Panc1 (cell line): Measurements from ENCODE around the gene OAS3. TPM values are rescaled to one million over a fixed set of nuclear protein-coding genes. Genes with fewer than 3 reads are reported as not detected.

ENCODE experiments used
- ATAC-seq: fragments of 200-7000 bp; cut with Tn5 transposase; 2 replicates; pipeline ENCODE4 v1.9.1; 2020; ENCODE audit warnings: mild to moderate bottlenecking, moderate library complexity
- BruUV-seq: library from RNA; stranded (reverse); fragments of 400-500 nt; replicated peaks from 2 replicates; lab custom pipeline; 2021; lab: Mats Ljungman, UMichigan
- CTCF ChIA-PET: fragments of 300-600 bp; sonication (Branson Sonifier 250); formaldehyde crosslinking; loops from one replicate; lab custom pipeline; 2022; ENCODE audit warnings: antibody characterized with exemption; lab: Charles Lee
- POLR2A ChIA-PET: fragments of 300-600 bp; sonication (Branson Sonifier 250); formaldehyde crosslinking; loops from one replicate; lab custom pipeline; 2022; ENCODE audit warnings: antibody characterized with exemption; lab: Charles Lee
- DNase-seq: peaks from one replicate; pipeline ENCODE4 v3.0.0-alpha.2; 2010; ENCODE audit warnings: low read depth, low spot score
- H3K27ac ChIP-seq: 2 replicates; pipeline ENCODE4 v1.5.1; 2011; ENCODE audit warnings: mild to moderate bottlenecking, low read length, inconsistent platforms
- H3K27me3 ChIP-seq: fragments of 200-500 bp; sonication (Bioruptor generic); 2 replicates; pipeline ENCODE4 v1.6.0; 2014; ENCODE audit warnings: low read length, inconsistent platforms; ENCODE audit not compliant: control insufficient read depth, insufficient read depth
- H3K36me3 ChIP-seq: fragments of 200-500 bp; sonication (Bioruptor generic); 2 replicates; pipeline ENCODE4 v1.5.1; 2014; ENCODE audit warnings: inconsistent platforms, mild to moderate bottlenecking, low read length, moderate library complexity; ENCODE audit not compliant: control insufficient read depth, insufficient read depth
- H3K4me1 ChIP-seq: 2 replicates; pipeline ENCODE4 v1.5.1; 2011; ENCODE audit warnings: inconsistent platforms, mild to moderate bottlenecking, low read length, moderate library complexity; ENCODE audit not compliant: control insufficient read depth, insufficient read depth
- H3K4me3 ChIP-seq, 2 experiments: 2 replicates each; pipeline ENCODE4 v1.5.1; 2011 to 2012; ENCODE audit warnings: low read depth in 2 of 2, low read length in 2 of 2, mild to moderate bottlenecking in 2 of 2, inconsistent platforms in 1 of 2, moderate library complexity in 1 of 2
- H3K9me3 ChIP-seq: fragments of 200-500 bp; sonication (Bioruptor generic); 2 replicates; pipeline ENCODE4 v1.5.1; 2014; ENCODE audit warnings: low read depth, mild to moderate bottlenecking, inconsistent platforms, low read length, moderate library complexity; ENCODE audit not compliant: control insufficient read depth, insufficient read depth
- POLR2AphosphoS5 ChIP-seq: IDR thresholded peaks from 2 replicates; pipeline ENCODE4 v1.6.1; 2012; ENCODE audit warnings: mild to moderate bottlenecking, low read depth, low read length, moderate library complexity
- SIN3A ChIP-seq: IDR thresholded peaks from 2 replicates; pipeline ENCODE4 v1.6.1; 2012; ENCODE audit warnings: low read depth, mild to moderate bottlenecking, low read length, moderate library complexity, borderline replicate concordance; ENCODE audit not compliant: insufficient read depth
- TCF7L2 ChIP-seq: IDR thresholded peaks from 2 replicates; pipeline ENCODE4 v1.6.1; 2011; ENCODE audit warnings: mild to moderate bottlenecking, low read depth, low read length, inconsistent platforms
- in situ Hi-C: cut with HindIII; loops from 2 replicates; pipeline ENCODE4 v1.10.0; 2016; ENCODE audit warnings: low sequenced_read_pairs, low pct_unique_long_range_greater_than_20kb
- intact Hi-C: fragments of 100-400 bp; cut with micrococcal nuclease; formaldehyde crosslinking; loops from one replicate; pipeline ENCODE4 v1.10.0; 2022; ENCODE audit not compliant: unreplicated experiment
- total RNA-seq: library from RNA; stranded (reverse); gene quantifications from one replicate; pipeline ENCODE4 v1.2.1, GENCODE V29; 2021; ENCODE audit not compliant: unreplicated experiment
- TF ChIP-seq, protein P1 (sequence below): fragments of 450-650 bp; IDR thresholded peaks from 2 replicates; pipeline ENCODE4 v1.5.1; 2017; ENCODE audit warnings: mild to moderate bottlenecking
- TF ChIP-seq, protein P2 (sequence below), 2 experiments: IDR thresholded peaks; 2 replicates each; pipeline ENCODE4 v1.6.1; 2011 to 2012; ENCODE audit warnings: low read depth in 2 of 2, control low read depth in 1 of 2, low read length in 1 of 2, mild to moderate bottlenecking in 1 of 2, moderate library complexity in 1 of 2; ENCODE audit not compliant: insufficient read depth in 1 of 2

The OAS3 gene
- total RNA-seq, 1 experiment from 2014 or later: 33.3 TPM

DNA sequence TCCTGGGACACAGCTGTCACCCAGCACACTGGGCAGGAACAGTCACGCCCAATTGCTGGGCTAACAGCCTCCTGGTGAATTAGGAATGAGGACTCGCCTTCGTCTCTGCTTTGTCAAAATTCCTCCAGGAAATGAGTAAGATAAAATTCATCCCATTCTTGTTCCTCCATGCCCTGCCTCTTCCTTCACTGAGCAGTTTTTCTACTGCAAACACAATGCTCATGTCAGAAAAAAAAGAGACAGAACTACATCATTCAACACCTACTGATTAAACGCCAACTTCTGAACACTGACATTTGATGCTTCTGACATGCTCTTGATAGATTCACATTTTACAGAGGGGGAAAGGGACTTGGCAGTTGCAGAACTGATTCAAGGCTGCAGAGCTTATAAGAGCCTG lies 80.8 kb downstream of the OAS3 start:
- no peaks in the 10 kb centered on the region for H3K9me3 ChIP-seq
- no peak overlapping the region for H3K4me3 ChIP-seq
- peaks cover 14% of the 10 kb centered on the region for H3K27me3 ChIP-seq
- ATAC-seq (no peak), DNase-seq (no peak)
- BruUV-seq: no TSS peak
- intact Hi-C loops (no loop called here), in situ Hi-C loops (no loop called here)
- TF ChIP-seq SIN3A (no peak), TCF7L2 (no peak), POLR2AphosphoS5 (no peak)
- TF ChIP-seq, protein P1, sequence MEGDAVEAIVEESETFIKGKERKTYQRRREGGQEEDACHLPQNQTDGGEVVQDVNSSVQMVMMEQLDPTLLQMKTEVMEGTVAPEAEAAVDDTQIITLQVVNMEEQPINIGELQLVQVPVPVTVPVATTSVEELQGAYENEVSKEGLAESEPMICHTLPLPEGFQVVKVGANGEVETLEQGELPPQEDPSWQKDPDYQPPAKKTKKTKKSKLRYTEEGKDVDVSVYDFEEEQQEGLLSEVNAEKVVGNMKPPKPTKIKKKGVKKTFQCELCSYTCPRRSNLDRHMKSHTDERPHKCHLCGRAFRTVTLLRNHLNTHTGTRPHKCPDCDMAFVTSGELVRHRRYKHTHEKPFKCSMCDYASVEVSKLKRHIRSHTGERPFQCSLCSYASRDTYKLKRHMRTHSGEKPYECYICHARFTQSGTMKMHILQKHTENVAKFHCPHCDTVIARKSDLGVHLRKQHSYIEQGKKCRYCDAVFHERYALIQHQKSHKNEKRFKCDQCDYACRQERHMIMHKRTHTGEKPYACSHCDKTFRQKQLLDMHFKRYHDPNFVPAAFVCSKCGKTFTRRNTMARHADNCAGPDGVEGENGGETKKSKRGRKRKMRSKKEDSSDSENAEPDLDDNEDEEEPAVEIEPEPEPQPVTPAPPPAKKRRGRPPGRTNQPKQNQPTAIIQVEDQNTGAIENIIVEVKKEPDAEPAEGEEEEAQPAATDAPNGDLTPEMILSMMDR: no peak
- TF ChIP-seq, protein P2, sequence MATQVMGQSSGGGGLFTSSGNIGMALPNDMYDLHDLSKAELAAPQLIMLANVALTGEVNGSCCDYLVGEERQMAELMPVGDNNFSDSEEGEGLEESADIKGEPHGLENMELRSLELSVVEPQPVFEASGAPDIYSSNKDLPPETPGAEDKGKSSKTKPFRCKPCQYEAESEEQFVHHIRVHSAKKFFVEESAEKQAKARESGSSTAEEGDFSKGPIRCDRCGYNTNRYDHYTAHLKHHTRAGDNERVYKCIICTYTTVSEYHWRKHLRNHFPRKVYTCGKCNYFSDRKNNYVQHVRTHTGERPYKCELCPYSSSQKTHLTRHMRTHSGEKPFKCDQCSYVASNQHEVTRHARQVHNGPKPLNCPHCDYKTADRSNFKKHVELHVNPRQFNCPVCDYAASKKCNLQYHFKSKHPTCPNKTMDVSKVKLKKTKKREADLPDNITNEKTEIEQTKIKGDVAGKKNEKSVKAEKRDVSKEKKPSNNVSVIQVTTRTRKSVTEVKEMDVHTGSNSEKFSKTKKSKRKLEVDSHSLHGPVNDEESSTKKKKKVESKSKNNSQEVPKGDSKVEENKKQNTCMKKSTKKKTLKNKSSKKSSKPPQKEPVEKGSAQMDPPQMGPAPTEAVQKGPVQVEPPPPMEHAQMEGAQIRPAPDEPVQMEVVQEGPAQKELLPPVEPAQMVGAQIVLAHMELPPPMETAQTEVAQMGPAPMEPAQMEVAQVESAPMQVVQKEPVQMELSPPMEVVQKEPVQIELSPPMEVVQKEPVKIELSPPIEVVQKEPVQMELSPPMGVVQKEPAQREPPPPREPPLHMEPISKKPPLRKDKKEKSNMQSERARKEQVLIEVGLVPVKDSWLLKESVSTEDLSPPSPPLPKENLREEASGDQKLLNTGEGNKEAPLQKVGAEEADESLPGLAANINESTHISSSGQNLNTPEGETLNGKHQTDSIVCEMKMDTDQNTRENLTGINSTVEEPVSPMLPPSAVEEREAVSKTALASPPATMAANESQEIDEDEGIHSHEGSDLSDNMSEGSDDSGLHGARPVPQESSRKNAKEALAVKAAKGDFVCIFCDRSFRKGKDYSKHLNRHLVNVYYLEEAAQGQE (IDR thresholded peaks at IDR 0.05; ENCODE audit: insufficient read depth in 1 of 2, low read depth in 2 of 2, low read length in 1 of 2): no peak
- POLR2A ChIA-PET: no interaction called here
- H3K27ac ChIP-seq: no peak overlapping the region
- no peaks in the 10 kb centered on the region for H3K4me1 ChIP-seq
- CTCF ChIA-PET: no interaction called here
- H3K36me3 ChIP-seq: no peaks in the 10 kb centered on the region

DNA sequence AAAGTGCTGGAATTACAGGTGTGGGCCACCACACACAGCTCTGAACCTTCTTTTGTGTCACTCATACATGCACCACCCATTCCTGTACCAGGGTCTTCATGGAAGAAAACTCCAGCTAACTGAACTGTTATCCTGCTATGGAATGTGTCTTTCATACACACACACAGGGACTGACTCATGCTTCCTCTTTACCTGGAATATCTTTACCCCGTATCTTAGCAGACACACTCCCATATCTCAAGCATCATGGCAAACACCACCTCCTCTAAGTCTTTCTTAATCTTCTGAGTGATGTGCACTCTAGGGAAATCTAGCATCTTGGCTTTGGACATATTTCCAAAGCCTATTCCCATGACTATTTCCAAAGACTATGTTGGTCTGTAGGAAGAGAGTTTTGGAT lies 83.2 kb downstream of the OAS3 start:
- H3K4me3 ChIP-seq: no peak overlapping the region
- CTCF ChIA-PET: no interaction called here
- intact Hi-C loops (no loop called here), in situ Hi-C loops (no loop called here)
- TF ChIP-seq, protein P2 (IDR thresholded peaks at IDR 0.05; ENCODE audit: insufficient read depth in 1 of 2, low read depth in 2 of 2, low read length in 1 of 2): no peak
- no peak for TF ChIP-seq POLR2AphosphoS5
- TF ChIP-seq, protein P1: no peak
- TF ChIP-seq SIN3A: no peak
- TF ChIP-seq TCF7L2: no peak
- H3K27ac ChIP-seq: no peak overlapping the region
- H3K36me3 ChIP-seq: no peaks in the 10 kb centered on the region
- no peak for DNase-seq
- no peaks in the 10 kb centered on the region for H3K4me1 ChIP-seq
- peaks cover 13% of the 10 kb centered on the region for H3K27me3 ChIP-seq
- no TSS peak for BruUV-seq
- no peak for ATAC-seq
- H3K9me3 ChIP-seq: no peaks in the 10 kb centered on the region
- POLR2A ChIA-PET: no interaction called here

Other genes with a start within 250 kb of the OAS3 start
- not detected for gene RPH3A, start 146.7 kb upstream of the OAS3 start, total RNA-seq
- 4.5 TPM for gene OAS1, start 31.5 kb upstream of the OAS3 start, total RNA-seq
- gene OAS2, start 40.0 kb downstream of the OAS3 start, total RNA-seq: 2.7 TPM
- gene DTX1, start 118.3 kb downstream of the OAS3 start, total RNA-seq: 0.44 TPM
- gene RASAL1, start 197.3 kb downstream of the OAS3 start, total RNA-seq: 0.28 TPM
- gene CFAP73, start 211.2 kb downstream of the OAS3 start, total RNA-seq: 0.10 TPM
- 101 TPM for gene DDX54, start 247.0 kb downstream of the OAS3 start, total RNA-seq
- 41.0 TPM for gene RITA1, start 247.2 kb downstream of the OAS3 start, total RNA-seq